GM19351 (cell line): ENCODE data around the gene PSAPL1.

Experiments
- ATAC-seq: cut with Tn5 transposase; IDR thresholded peaks from one replicate; pipeline ENCODE4 v1.9.1; 2021; ENCODE audit warnings: mild to moderate bottlenecking, moderate library complexity; ENCODE audit not compliant: unreplicated experiment

PSAPL1 gene, protein sequence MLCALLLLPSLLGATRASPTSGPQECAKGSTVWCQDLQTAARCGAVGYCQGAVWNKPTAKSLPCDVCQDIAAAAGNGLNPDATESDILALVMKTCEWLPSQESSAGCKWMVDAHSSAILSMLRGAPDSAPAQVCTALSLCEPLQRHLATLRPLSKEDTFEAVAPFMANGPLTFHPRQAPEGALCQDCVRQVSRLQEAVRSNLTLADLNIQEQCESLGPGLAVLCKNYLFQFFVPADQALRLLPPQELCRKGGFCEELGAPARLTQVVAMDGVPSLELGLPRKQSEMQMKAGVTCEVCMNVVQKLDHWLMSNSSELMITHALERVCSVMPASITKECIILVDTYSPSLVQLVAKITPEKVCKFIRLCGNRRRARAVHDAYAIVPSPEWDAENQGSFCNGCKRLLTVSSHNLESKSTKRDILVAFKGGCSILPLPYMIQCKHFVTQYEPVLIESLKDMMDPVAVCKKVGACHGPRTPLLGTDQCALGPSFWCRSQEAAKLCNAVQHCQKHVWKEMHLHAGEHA

DNA sequence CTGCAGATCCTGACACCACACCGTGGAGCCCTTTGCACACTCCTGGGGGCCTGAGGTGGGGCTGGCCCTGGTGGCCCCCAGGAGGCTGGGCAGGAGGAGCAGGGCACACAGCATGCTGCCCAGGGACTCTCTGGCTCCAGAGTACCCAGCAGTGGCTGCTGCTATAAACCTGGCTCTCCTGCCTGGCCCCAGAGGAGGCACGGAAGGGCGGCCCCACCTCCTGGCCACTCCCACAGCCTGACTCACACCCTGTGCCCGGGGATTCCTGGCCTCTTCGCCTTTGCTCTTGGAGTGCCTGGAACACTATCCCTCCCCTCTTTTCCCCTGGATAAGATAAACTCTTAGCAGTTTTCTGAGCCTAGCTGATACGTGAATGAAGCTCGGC is at the start of gene PSAPL1:
TSS of gene PSAPL1 (minus strand) at position 165 of the 385 bp plus-strand sequence. CDS start at position 114, 51 bp downstream.
- no peak for ATAC-seq

DNA sequence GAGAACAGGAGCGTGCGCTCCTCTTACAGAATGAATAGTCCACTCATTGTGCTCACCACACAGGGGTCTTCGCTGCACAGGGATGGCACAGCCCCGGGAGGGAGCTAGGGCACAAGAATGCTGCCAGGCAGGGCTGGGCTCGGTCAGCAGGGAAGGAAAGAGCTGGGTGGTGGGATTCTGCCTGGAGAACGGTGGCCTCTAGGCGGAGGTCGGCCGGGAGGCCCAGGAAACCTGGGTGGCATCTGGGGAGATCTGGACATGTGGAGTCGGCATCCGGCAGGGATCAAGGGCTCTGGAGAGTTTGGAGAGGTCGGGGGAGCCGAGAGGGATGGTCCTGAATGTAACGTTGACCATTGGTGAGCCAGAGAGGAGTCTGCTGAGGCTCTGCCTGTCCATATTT is 46.5 kb upstream of the PSAPL1 start:
- no peak for ATAC-seq

DNA sequence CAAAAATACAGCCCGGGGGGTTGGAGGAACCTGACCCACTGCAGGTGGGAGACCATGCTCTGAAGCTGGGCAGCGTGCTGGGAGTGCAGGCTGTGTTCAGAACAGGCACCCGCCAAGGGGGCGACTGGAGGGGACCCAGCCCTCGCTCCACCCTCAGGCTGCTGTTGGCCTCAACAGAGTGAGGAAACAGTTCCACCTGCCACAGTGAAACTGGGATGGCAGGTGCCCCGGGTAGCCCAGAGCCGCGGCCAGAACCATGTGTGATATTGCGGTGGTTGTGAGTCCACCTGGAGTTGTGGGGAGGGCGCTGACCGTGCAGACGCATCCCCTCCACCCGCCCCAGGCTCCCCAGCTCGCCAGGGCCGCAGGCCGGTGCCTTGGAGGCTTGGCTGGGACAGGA is 45.7 kb upstream of the PSAPL1 start:
- no peak for ATAC-seq

DNA sequence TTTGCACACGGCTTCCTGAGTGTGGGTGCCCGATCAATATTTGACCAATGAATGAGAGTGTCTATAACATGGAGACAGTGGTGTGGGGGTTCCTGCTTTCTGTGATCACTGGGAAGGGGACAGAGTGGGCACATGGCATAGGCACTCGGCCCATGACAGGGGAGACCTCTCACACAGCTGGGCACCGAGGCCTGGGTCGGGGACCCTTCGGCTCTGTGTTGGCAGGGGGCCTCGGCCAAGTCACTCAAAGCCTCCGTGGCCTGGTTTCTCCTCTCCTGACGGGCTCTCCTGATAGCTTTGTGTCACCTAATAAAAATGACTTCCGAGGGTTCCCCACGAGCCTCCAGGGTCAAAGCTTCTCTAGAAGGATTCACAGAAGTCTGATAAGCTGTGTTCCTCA is 43.9 kb upstream of the PSAPL1 start:
- no peak for ATAC-seq

DNA sequence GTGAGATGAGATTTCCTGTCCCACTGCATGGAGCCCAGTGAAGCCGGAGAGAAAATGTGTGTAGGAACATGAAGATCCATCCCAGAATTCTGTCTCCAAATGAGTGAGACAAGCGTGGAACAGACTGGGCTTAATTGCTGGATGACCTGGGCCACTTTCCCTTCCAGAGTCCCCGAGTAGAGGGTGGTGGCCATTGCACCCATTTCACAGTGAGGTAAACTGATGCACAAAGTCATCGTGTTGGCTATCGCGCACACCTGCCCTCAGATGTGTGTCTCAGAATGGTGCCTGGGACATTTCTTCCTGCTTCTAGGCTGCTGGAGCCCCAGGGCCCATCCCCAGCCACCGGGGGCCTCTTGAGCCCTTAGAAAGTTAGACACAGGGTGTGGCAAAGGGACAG is 43.0 kb upstream of the PSAPL1 start:
- ATAC-seq: no peak

DNA sequence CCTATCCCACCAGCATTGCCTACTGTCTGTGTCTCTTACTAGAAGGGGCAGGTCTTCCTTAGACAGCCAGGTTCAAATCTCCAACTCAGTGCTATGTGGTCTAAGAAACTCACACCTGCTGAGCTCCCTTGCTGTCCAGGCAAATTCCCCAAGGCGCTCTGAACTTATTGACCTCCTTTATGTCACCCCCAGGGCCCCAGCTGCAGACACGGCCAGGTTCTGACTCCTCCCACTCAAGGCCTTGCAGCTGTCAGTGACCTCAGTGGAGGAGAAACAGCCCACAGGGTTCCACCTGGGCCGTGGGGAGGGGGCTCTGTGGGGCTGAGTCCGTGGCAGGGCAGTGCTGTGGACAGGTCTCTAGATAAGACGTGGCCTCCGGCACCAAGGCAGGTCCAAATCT is 42.1 kb upstream of the PSAPL1 start:
- no peak for ATAC-seq

DNA sequence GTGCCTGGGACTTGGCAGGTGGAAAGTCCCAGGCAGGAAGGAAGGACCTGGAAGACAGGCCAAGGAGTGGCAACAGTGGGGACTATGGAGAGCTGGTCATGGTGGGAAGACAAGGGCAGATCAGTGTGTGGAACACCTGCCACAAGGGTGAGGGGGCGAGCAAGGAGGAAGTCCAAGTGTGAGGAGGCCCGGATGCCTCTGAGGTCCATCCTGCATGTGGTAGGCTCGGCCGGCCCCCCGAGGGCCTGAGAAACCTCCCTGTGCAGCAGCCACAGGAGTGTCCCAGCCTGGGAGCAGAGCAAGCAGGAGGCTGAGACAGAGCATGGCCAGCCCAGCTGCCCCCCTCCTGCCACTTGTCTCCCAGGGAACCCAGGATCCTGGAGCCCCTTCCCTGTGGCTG is 40.5 kb upstream of the PSAPL1 start:
- ATAC-seq: no peak

DNA sequence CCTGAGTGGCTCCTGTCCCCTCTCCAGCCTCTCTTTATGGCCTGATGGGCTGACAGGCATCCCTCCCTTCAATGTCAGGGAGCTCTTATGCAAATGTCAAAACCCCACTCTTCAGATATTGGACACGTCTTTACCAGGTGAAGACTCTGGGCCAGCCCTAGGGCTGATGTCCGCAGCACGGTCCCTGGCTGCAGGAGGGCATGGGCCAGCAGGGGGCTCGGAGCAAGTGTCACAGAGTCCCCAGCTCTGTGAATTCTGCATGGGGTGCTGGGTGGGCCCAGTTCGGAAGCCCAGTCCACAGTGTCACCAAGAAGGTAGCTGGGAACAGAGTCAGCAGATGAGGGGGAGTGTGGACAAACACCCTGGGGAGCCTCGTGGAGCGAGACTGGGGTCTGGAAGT is 39.6 kb upstream of the PSAPL1 start:
- ATAC-seq: no peak

DNA sequence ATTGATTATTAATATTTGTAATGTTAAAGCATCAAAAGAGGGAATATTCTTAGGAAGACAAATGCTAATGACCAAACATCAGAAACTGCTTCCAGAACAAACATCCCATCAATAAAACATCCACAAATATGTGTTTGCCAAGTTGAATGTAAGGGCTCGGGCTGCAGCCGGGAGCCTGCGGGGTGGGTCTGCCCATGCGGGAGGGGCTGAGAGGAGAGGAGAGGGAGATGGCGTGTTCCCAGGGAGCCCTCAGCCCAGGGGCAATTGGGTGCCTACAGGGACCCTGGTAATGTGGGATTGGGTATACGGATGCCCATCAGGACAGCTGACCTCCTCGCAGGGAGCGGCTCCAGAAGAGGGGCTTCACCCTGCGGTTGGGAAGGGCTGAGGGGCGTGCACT is 38.4 kb upstream of the PSAPL1 start:
- ATAC-seq: no peak

DNA sequence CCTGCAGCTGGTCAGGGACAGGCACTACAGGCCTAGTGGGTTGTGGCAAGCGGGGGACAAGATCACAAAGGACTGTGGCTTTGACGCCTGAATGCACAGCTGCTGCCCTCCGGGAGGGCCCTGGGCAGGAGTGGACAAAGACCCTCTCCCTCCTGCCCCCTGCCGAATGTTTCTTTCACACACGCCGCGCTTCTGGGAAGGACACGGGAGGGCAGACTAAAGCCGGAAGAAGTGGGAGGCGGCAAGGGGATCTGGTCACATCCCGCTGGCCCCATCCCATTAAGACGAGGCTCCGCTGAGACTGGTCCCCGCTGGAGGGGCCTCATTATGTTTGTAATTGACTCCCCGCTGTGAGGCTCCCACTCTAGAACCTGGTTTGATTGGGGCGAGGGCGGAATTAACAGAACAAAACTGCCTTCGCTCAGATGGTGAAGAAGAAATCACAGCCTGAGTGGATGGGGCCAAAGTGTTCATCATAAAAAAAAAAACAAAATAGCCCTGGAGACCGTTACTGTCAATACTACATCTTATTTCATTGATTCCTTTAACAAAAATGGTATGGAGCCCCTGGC is 37.8 kb upstream of the PSAPL1 start:
- no peak for ATAC-seq

DNA sequence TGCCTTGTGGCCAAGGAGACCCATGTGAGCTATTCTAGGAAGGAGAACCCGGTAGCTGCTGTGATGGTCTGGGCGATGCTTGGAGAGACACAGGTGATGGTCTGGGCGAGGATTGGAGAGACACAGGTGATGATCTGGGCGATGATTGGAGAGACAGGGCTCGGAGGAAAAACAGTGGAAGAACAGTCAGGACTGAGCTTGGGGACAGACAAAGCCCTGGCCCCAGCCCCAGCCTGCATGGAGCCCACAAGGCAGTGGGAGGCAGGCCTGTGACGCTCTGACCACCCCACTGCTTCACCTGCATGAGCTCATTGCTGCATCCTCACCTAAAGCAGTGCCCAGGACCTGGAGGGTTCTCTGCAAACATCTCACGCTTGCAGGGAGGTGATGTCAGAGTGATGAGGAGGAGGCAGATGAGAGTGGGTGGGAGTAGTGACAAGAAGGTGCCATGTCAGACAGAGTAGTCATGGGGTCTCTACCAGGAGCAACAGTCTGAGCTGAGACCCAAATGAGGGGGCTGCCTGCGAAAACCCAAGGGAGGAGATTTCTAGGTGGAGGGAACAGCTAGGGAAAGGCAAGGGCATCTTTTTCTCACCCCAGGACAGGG is 35.9 kb upstream of the PSAPL1 start:
- no peak for ATAC-seq

DNA sequence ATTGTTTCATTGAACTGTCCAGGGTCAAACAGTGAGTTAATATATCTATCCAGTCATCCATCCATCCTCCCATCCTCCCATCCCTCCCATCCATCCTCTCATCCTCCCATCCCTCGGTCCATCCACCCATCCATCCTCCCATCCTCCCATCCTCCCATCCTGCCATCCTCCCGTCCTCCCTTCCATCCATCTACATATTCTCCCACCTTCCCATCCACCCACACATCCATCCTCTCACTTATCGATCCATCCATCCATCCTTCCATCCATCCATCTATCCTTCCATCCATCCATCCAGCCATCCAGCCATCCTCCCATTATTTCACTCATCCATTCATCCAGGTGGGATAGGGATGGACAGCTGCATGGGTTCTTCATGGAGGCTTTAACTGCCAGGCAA is 35.4 kb upstream of the PSAPL1 start:
- no peak for ATAC-seq

DNA sequence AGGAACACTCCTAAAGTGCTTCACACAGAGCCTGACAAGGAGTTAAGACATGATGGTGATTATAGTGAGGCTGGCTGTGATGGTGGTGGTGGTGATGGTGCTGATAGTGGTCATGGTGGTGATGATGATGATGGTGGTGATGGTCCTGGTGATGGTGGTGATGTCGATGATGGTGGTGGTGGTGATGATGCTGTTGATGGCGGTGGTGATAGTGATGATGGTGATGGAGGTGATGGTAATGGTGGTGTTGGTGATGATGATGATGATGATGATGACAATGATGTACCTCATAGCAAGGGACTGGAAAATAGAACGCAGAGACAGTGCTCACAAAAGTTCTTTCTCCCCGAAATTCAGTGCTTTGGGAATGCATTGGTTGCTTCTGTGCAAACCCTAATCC is 34.3 kb upstream of the PSAPL1 start:
- no peak for ATAC-seq

DNA sequence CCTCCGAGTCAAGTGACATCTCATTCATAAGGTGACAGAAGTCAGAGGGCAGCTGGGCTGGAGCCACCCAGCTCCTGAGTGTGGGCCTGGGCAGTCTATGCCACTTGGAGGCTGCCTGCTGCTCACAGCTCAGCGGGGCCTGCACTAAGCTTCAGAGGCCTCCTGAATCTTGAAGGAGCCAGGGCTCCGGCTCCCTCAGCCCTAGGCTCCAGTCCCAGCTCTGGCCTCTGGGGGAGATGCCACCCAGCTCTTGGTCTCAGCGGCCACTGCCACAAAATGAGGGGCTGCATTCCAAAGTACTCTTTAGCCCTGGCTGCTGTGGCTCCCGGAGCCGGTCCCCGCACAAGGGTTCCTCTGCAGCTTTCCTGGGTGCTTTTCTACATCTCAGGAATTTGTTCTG is 32.7 kb upstream of the PSAPL1 start:
- ATAC-seq: no peak

DNA sequence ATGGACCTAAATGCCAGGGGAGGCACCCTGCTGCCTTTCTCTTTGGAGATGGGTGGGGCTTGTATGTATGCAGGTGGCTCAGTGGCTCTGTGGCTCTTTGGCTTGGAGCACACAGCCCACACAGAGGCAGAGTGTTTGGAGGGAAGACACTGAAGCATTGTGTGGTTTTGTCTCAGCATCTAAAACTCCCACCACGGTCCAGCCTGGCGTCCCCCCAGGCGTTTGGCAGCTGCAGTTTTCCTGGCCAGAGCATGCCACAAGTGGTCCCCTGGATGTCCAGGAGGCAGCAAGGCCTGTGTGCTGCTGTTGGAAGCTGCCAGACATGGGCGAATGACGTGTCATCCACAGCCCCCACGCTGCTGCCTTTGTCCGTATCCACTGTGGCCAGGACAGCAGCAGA is 32.2 kb upstream of the PSAPL1 start:
- ATAC-seq: no peak

DNA sequence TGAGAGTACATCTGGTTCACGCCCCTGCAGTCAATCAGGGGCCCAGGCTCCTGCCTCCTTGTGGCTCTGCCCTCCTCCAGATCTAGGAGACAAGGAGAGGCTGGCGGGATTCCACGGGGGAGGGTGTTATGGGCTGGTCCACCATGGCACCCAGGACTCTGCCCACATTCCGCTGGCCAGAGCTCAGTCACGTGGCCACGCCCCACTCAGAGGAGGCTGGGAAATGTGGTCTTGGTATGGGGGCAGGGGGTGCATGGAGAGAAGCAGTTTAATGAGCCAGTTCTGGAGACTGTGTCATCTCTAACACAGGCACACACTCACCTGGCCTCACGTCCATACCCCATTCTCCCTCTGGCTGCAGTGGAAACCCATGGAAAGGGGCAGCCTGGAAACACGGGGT is 31.5 kb upstream of the PSAPL1 start:
- ATAC-seq: no peak

DNA sequence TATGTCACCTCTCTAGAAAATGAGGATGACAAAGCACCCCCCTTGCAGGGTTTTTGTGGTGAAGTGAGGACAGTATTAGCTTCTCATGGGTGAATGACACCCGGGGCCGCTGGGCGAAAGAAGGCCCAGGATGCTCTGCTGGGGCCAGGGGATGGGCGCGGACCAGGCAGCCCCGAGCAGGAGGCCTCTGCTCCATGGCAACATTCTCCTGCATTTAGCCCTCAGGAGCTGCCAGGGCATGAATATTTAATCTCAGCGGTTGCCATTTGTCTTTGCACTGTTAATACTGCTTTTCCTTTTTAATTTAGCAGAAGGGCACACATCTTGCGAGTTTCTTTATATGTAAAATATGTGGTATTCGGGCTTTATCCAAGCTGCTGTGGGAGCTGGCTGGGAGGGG is 30.3 kb upstream of the PSAPL1 start:
- no peak for ATAC-seq

DNA sequence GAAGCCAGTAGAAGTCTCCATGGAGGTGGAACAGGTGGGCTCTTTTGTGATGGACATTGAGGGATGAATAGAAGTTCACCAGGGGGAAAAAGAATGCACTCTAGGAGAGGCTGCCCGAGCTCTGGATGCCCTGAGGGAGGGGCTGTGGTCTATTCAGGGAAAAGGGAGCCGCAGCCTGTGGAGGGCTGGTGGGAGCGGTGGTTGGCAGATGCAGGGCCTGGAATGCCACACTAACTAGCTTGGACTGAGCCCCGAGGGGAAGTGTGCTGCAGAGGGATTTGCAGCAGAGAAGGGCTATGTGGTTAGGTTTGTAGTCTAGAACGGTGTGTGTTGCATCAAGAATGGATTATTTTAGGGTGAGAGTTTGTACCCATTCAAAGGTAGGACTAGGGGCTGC is 29.5 kb upstream of the PSAPL1 start:
- no peak for ATAC-seq

DNA sequence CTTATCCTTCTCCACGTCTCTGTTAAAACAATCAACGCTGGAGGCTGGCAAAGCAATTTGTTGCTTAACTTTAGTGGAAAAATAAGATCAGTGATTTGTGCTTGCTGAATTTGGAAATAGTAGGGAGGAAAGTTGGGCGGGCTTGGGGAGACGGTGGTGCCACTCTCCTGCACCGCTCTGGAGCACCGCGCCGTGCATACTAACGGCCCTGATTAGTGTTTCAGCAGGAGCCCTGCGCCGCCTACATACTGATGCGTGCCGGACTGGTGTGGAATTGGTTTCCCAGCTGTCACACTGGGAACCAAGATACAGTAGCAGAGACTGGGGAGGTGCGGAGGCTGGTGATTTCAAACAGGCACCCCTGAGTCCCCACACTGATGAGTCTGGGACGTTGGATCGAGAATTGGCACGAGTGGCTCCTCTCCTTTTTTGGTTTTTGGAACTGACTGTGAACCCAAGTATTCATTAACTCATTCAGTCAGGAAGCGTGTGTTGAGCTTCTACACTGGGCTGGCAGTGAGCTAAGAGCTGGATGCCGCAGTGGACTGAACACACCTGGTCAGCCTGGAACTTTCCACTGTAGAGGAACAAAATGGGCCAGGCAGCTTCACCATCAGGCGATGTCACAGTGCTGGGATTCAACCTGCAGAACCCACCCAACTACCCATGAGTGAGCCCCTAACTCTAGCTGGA is 29.0 kb upstream of the PSAPL1 start:
- ATAC-seq: no peak

DNA sequence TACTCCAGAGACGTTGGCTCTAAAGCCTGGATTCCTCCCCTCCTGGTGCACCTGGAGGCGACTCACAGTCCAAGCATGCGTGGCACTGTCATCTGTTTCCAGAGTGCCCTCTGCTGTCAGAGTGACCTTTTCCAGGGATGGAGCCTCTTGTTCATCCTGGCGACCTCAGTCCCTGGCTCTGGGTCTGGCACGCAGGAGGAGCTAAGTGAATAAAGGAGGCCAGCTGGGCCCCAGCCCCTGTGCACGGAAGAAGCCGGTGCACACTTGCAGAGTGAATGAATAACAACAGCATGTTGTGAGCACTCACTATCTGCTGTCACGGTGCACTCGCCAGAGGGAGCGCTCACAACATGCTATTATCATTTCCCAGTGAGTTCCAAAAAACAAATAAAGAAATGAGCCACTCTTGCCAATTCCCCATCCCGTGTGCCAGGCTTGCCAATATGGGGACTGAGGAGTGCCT is 27.8 kb upstream of the PSAPL1 start:
- ATAC-seq: no peak

DNA sequence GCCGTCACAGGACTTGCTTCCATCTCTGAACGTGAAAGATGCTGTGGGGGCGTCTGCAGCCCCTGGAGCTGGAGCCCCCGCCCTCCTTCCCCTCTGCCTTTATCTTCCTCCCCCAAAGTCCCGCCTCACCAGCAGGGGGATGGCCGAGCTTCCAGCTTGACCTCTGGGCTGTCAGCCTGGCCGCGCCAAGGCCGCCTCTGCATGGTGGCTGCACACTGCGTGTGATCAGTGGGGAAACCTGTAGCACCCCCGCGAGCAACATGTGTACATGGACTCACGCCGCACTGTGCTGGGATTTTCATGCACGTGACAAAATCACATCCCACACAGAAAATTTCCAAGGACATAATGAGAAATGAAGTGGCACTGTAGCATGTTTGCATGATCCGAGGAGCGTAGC is 26.5 kb upstream of the PSAPL1 start:
- ATAC-seq: no peak

DNA sequence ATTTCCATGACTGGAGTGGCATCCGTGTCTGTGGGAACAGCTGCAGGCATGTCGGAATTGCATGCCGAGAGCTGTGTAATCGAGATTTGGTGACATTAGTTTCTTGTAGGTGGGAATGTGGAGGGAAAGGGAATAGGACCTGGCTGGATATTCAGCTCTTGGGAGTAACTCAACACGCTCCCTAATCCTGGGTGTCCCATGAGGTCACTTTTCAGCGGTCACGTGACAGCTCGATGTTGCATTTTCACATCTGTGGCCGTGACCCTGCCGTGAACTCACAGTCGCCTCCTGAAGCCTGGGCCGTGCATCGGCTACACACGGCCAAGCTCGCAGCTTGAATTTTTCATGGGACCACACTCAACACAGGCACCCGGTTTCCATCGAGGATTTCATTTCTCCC is 25.8 kb upstream of the PSAPL1 start:
- no peak for ATAC-seq
